Hepatocyte (in vitro differentiated cells): Measurements from ENCODE around the gene ADNP2.

Experiments
- CTCF ChIP-seq: fragments of 200-600 bp; sonication (generic); IDR thresholded peaks from 2 replicates; pipeline ENCODE4 v1.5.1; 2016; ENCODE audit warnings: antibody characterized with exemption, mild to moderate bottlenecking; ENCODE audit not compliant: poor library complexity
- EZH2phosphoT487 ChIP-seq: fragments of 200-600 bp; sonication (generic); IDR thresholded peaks from one replicate; pipeline ENCODE4 v1.6.1; 2018; ENCODE audit warnings: antibody characterized with exemption, mild to moderate bottlenecking, low read depth, moderate library complexity; ENCODE audit not compliant: unreplicated experiment, severe bottlenecking

- no peak for TF ChIP-seq CTCF
- no peak for TF ChIP-seq EZH2phosphoT487
Measured at GRCh38 chr18:80184243-80184772, 75.2 kb downstream of the ADNP2 start.
